ENCODE data around the gene LTBP1. TPM values are rescaled to one million over a fixed set of nuclear protein-coding genes. Genes with fewer than 3 reads are reported as not detected.
"Not testable (repeated sequence)": the region's sequence is repeated elsewhere in the genome, so short reads cannot be mapped to it uniquely, and the experiment has no call there.

LTBP1 gene
- total RNA-seq, 1 experiment from 2014 or later, result 6.7 TPM

DNA sequence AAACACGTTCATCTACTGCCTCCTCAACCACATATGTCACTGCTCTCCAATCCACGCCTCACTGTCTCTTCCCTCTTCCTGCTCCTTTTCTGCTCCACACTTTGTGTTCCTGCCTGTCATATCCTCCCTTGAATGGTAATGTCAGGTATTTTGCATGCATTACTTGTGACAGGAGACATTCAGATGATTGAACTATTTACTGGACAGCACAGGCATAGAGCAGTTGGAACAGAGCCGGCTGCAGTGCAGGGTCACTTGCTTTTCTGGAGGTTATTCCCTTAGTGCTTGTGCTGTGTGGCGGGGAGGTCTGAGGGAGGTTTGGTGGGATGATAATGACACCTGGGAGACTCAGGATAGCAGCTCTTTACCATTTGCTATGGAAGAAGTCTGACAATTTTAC is 93.8 kb downstream of the LTBP1 start:
- no peak for DNase-seq (ENCODE audit: low read depth, low spot score)
- in situ Hi-C loops (cut with HindIII; ENCODE audit: low pct_unique_long_range_greater_than_20kb, low sequenced_read_pairs), result no loop called here

DNA sequence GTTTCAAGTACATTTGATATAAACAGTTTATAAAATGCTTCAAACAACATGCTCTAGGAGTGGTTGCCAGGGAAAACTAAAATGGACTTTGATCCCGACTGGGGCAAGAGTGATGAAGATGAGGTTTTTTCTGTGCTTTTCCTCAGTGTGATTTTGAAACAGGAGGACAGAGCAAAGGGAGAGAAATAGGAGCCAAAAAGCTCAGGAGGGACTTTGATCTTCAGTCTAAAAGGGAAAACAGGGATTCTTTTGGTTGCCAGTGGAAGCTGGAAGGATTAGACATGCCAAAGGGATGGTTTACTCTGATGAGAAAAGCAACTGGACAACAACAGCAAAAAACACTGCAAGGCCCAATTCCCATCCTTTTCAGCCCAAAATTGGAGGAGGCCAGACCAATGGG is 95.5 kb downstream of the LTBP1 start:
- in situ Hi-C loops (cut with HindIII; ENCODE audit: low pct_unique_long_range_greater_than_20kb, low sequenced_read_pairs), result no loop called here
- no peak for DNase-seq (ENCODE audit: low read depth, low spot score)

DNA sequence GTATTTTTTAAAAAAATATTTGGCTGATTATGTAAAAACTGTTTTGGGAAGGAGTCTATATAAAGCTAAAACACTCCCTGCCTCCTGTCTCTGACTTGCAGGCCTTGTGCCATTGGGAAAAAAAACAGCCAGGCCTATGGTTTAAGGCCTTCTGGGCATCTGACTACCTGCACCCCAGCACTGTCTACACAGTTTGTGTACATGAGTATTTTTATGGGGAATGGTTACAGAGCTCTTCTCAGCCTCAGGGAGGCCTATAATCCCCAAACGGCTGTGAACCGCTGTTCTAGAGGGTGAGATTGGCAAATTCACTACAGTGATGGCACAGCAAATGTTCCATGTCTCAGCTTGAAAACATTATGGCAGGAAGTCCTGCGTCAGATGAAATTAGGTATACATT is 96.1 kb downstream of the LTBP1 start:
- no peak for DNase-seq (ENCODE audit: low read depth, low spot score)
- in situ Hi-C loops (cut with HindIII; ENCODE audit: low pct_unique_long_range_greater_than_20kb, low sequenced_read_pairs), result no loop called here

DNA sequence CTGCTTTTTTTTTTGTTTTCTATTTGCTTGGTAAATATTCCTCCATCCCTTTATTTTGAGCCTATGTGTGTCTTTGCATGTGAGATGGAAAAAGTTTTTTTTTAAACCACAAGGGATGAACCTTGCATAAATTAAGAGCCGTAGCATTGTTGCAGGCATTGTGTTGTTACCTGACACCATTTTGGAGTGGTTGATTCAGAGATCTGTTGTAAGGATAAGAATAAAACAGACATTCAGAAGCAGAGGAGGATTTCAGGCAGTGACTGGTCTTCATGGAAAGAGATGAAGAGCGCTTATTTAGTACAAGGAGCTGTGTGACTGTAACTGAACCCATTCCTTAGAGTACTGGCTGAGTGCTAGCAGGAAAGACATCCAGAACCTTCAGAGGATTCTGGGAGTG is 101.2 kb downstream of the LTBP1 start:
- no peak for DNase-seq (ENCODE audit: low read depth, low spot score)
- in situ Hi-C loops (cut with HindIII; ENCODE audit: low pct_unique_long_range_greater_than_20kb, low sequenced_read_pairs), result no loop called here

DNA sequence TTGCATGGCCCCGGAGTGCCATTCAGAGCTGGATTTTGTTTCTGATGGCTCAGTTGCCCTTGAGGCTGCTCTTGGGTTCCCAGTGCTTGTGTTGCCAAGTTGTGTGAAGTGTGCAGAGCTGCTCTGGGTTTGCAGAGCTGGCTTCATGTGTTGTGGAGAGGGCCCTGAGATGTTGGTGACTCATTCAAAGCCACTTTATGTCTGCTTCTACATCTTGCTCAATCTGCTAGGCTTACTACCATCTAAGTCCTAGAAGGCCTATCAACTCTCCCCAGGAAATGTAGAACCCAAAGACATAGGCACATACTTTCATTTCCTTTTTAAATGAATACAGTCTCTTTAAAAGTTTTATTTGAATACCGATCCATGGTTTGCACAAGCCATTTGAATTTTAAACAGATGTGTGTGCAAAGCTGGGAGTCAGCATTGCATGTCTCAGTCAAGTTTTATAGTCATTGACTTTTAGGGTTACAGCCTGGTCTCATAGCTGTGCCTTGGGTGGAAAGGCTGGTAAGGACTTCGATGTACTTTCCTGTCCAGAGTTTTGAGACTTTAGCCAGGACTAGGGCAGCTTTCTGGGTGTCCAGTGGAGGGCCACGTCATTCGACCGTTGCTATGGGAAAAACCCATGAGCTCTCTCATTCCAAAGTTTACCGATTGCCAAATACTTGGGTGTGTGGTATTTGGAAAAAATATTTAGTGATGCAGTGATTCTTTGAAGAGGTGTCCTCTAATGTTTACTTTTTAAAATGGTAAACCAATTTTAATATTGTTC is 105.0 kb downstream of the LTBP1 start:
- DNase-seq (ENCODE audit: low read depth, low spot score), result no peak
- in situ Hi-C loops (cut with HindIII; ENCODE audit: low pct_unique_long_range_greater_than_20kb, low sequenced_read_pairs), result no loop called here

DNA sequence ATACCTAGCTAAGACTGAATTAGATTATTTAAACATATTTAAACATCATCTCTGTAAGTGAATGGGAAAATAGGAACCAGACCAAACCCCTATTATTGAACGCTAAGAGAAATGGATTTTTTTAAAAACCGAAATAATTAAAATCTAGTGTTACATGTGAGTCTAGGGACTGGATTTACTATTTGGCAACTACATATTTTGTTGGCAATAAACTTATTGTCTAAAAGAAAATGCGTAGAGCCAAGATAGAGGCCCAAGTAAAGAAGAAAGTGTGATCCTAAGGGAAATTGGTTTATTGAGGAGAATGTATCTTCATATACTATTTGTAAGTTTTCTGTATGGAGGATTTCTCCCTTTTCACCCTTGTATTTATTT is 105.6 kb downstream of the LTBP1 start:
- in situ Hi-C loops (cut with HindIII; ENCODE audit: low pct_unique_long_range_greater_than_20kb, low sequenced_read_pairs), result no loop called here

DNA sequence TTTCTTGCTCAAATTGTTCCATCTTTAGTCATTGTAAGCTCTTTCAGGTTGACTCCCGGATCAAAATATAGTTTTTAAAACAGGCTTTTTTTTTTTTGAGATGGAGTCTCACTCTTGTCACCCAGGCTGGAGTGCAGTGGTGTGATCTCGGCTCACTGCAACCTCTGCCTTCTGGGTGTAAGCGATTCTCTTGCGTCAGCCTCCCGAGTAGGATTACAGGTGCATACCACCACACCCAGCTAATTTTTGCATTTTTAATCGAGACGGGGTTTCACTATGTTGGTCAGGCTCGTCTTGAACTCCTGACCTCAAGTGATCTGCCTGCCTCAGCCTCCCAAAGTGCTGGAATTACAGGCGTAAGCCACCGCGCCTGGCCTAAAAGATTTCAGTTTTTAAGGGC is 106.0 kb downstream of the LTBP1 start:
- DNase-seq (ENCODE audit: low read depth, low spot score); in situ Hi-C loops (cut with HindIII; ENCODE audit: low pct_unique_long_range_greater_than_20kb, low sequenced_read_pairs): not testable (repeated sequence)

More for the DNA sequence above, 105.6 kb downstream of the LTBP1 start:
- no peak for DNase-seq (ENCODE audit: low read depth, low spot score)

DNA sequence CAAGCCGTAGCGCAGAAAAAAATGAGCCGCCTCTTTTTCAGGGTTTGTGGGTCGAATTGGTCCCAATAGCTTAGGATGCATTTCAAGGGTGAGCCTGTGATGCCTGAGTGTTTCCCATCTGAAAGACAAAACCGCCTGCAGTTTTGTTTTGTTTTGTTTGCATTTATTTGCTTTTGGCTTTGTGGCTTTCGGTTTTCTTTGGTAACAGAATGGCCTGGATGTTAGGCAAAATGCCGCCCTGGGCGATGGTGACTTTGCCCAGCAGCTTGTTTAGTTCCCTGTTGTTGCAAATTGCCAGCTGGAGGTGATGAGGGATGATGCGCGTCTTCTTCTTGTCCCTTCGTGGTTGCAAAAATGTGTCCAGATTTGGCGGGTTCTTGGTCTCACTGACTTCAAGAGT is 109.4 kb downstream of the LTBP1 start:
- in situ Hi-C loops (cut with HindIII; ENCODE audit: low pct_unique_long_range_greater_than_20kb, low sequenced_read_pairs), result no loop called here
- DNase-seq (ENCODE audit: low read depth, low spot score), result no peak

DNA sequence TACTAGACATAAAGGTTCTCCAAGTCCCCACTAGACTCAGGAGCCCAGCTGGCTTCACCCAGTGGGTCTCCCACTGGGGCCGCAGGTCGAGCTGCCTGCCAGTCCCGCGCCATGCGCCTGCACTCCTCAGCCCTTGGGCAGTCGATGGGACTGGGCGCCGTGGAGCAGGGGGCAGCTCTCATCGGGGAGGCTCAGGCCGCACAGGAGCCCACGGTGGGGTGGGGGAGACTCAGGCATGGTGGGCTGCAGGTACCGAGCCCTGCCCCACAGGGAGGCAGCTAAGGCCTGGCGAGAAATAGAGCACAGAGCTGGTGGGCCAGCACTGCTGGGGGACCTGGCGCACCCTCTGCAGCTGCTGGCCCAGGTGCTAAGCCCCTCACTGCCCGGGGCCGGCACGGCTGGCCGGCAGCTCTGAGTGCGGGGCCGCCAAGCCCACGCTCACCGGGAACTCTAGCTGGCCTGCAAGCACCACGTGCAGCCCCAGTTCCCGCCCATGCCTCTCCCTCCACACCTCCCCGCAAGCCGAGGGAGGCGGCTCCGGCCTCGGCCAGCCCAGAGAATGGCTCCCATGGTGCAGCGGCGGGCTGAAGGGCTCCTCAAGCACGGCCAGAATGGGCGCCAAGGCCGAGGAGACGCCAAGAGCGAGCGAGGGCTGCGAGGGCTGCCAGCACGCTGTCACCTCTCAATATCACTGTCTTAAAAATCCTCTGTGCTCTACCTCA is 110.7 kb downstream of the LTBP1 start:
- DNase-seq (ENCODE audit: low read depth, low spot score); in situ Hi-C loops (cut with HindIII; ENCODE audit: low pct_unique_long_range_greater_than_20kb, low sequenced_read_pairs): not testable (repeated sequence)

DNA sequence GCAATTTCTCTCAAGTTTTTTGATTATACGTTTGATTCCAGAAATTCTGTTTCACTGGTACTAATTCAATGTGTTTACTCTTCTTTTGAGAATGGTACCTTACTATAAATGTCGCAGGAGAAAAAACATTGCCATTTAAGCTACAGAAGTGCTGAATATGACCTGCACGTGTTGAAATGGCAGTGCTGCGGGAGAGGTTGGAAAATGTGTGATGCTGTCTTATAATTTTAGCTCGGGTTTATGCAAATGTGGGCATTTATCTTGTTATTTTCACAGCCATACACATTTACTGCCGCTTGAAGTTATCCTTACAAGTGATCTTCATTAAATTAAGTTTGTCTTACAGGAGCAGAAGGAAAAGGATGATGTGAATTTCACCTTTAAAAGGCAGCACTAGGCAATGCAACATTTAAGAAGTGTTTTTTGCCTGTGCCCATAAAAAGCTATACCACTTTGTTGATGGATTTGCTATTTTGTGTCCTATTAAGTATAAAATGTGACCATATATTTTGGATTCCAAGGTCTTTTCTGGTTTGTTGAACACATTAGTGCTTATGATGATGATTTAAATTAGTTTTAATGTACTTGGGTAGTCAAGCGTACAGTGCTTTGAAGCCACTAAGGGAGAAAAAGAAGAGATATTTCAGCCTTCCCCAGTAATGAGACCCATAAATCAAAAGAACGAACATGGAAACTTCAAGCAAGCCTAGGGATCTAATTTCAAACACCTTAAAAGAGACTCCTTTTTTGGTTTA is 112.1 kb downstream of the LTBP1 start:
- no peak for DNase-seq (ENCODE audit: low read depth, low spot score)
- in situ Hi-C loops (cut with HindIII; ENCODE audit: low pct_unique_long_range_greater_than_20kb, low sequenced_read_pairs), result no loop called here

DNA sequence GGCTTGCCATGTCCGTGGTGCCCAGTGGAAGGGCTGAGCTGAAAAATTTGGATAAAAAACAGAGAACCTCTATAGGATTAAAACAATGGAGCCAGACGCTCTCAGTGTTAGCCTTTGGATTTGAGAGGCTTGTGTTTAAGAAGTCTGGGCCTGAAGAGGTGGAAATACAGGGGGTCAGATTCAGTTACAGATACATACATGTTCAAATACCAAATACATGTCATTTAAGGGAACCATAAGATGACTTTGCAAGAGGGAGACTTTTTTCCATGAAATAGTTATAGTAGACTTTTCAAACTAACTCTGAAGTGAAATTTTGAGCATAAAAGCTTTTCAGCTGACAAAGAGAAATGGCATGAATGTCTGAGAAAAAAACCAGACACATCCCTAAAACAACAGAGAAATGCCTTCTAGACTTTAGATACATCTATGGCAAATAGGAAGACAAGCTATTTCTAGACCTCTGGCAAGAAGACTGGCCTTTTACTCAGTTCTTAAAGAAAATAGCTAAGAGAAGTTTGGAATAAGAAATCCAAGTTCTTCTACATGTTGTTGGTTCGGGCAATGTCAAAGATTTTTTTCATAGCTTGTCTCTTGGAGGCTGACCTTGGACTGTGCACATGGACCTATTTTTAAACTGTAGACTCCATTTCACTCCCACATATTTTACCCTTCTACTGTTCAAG is 112.9 kb downstream of the LTBP1 start:
- no peak for DNase-seq (ENCODE audit: low read depth, low spot score)
- in situ Hi-C loops (cut with HindIII; ENCODE audit: low pct_unique_long_range_greater_than_20kb, low sequenced_read_pairs), result no loop called here

DNA sequence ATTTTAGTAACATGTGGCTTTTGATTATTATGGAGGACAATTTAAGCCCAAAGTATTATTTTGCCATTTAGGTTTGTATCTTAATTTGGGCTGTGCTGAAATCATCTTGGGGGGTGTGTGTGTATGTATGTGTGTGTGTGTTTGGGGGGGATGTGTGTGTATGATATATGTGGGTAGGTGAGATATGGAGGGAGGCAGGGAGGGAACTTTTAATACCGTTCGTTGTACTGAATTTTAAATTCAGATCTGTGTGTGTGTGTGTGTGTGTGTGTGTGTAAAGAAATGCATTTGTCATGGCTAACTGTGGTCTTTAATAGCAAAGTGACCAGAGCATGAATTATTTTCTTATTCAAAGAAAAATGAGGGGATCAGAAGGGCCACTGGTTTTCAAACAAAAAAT is 113.7 kb downstream of the LTBP1 start:
- no peak for DNase-seq (ENCODE audit: low read depth, low spot score)
- in situ Hi-C loops (cut with HindIII; ENCODE audit: low pct_unique_long_range_greater_than_20kb, low sequenced_read_pairs), result no loop called here

DNA sequence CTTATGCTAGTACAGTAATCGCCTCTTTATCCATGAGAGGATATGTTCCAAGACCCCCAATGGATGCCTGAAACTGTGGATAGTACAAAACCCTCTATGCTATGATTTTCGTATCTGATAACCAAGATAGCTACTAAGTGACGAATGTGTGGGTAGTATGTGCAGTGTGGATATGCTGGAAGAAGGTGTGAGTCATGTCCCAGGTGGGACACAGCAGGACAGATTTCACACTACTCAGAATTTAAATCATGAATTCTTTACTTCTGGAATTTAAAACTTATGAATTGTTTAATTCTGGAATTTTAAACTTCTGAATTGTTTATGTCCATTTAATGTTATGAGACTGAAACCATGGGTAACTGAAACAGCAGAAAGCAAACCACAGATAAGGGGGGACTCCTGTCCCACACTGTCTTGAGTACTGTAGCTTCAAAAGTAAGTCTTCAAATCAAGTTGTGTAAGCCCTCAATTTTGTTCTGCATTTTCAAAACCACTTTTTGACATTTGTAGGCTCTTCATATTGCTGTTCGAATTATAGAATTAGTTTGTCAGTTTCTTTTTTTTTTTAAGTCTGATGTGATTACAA is 116.0 kb downstream of the LTBP1 start:
- DNase-seq (ENCODE audit: low read depth, low spot score), result no peak
- in situ Hi-C loops (cut with HindIII; ENCODE audit: low pct_unique_long_range_greater_than_20kb, low sequenced_read_pairs), result no loop called here

DNA sequence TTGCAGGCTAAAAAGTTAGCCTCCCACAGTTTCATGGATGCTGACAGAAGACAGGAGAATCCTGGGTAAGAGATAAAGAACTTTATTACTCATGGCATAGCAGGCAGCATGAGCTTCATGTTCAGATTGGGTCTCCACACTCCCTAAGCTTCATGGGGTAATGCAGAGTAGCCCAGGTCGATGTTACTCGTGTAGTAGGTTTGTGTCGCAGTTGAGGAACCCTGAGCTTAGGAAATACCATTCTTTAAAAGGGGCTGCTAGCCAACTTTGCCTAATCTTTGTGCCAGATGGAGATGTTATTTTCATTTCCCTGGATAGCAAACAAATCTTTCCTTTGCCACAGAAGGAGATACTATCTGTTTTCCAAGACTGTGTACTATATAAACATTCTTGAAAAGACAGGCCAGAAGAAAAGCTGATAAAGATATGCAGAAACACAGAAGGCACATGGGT is 117.6 kb downstream of the LTBP1 start:
- in situ Hi-C loops (cut with HindIII; ENCODE audit: low pct_unique_long_range_greater_than_20kb, low sequenced_read_pairs), result no loop called here
- no peak for DNase-seq (ENCODE audit: low read depth, low spot score)

DNA sequence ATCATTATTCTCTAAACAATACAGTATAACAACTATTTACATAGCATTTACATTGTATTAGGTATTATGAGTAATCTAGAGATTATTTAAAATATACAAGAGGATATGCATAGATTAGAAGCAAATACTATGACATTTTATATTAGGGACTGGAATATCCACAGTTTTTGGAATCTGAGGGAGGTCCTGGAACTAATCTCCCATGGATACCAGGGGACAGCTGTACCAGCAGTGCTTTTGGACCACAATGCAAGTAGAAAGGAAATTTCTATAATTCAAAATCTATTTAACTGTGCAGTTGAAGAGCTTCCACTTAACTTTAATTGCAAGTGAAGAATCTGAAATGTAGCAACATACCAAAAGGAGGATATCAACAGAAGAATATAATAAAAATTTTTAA is 120.8 kb downstream of the LTBP1 start:
- in situ Hi-C loops (cut with HindIII; ENCODE audit: low pct_unique_long_range_greater_than_20kb, low sequenced_read_pairs), result no loop called here
- DNase-seq (ENCODE audit: low read depth, low spot score), result no peak

DNA sequence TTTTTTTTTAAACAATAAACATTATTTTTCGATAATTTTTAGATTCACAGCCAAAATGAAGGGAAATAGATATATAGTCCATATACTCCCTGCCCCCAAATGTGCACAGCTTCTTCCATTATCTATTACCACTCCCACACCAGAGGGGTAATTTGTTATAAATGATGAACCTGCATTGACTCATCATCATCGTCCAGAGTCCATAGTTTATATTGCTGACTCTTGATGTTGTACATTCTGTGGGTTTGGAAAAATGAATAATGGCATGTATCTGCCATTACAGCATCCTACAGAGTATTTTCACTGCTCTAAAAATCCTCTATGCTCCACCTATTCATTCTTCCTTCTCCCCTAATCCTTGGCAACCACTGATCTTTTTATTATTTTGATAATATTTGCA is 121.5 kb downstream of the LTBP1 start:
- in situ Hi-C loops (cut with HindIII; ENCODE audit: low pct_unique_long_range_greater_than_20kb, low sequenced_read_pairs), result no loop called here
- DNase-seq (ENCODE audit: low read depth, low spot score), result no peak

DNA sequence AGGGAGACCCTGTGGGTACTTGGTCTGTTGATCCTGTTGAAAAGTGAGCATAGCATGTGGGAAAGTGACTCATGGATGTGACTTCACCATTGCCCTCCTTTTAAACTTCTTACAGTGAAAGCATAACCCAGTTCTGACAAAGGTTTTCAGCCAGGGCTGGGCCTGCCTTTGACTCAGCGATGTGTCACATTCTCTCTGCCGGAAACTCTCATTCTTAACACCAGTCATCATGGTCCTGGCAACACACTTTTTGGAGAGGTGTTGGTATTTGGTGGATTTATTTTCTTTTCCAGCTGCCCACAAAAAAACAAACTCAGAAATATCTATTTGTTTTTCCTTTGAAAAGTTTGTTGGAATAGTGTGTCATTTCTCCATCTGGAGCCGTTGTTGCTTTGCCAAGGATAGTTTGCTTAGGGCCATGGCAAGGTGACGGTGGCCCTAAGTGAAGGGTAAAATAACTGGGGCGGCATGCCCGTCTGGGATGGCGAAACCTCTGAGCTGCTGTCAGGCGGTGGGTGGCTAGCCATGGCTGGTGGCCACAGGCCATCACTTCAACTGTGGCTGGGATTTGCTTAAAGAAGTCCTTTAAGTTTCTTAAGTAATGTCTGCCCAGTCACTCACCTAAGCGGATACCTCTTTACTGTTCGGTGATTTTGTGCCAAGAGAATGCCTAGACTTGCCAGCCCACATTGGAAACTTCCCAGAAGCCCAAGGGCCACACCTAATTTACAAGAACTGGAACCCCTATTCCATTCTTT is 123.3 kb downstream of the LTBP1 start:
- no peak for DNase-seq (ENCODE audit: low read depth, low spot score)
- in situ Hi-C loops (cut with HindIII; ENCODE audit: low pct_unique_long_range_greater_than_20kb, low sequenced_read_pairs), result no loop called here

All from SK-MEL-5 (cell line).